ENCODE data around the gene CCDC171.

- TF ChIP-seq CTCF (IDR thresholded peaks at IDR 0.05) (no peak), POLR2A (IDR thresholded peaks at IDR 0.05) (no peak)
These were observed 11.0 kb upstream of the CCDC171 start for GRCh38 chr9:15541872-15542271.
